GM21786 (cell line): ENCODE measurements around the gene KDM5A.

Experiments
- ATAC-seq: cut with Tn5 transposase; IDR thresholded peaks from one replicate; pipeline ENCODE4 v1.9.1; 2021; ENCODE audit not compliant: unreplicated experiment

Gene KDM5A

GRCh38 chr12:275812-276211 lies 113.3 kb downstream of the KDM5A start:
- ATAC-seq: no peak

- ATAC-seq: no peak
These were observed 115.7 kb downstream of the KDM5A start for GRCh38 chr12:273382-273781.

DNA sequence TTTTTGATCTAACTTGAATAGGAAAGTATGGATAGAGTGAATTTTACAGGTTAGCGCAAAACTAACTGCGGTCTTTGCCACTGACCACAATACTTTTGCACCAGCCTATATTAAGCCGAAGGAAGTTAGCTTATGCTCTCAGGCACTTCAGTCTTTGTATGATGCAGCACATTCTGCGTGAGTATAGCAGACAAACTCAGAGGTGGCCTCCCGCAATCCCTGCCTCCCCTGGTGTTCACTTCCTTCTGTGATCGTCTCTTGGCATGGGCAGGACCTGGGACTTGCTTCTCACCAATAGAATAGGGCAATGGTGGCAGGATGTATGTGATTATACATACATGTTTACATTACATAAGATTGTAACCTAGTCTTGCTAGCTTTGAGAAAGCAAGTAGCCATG lies 116.2 kb downstream of the KDM5A start:
- ATAC-seq: no peak

- no peak for ATAC-seq
These were observed 118.0 kb downstream of the KDM5A start for GRCh38 chr12:271161-271560.

DNA sequence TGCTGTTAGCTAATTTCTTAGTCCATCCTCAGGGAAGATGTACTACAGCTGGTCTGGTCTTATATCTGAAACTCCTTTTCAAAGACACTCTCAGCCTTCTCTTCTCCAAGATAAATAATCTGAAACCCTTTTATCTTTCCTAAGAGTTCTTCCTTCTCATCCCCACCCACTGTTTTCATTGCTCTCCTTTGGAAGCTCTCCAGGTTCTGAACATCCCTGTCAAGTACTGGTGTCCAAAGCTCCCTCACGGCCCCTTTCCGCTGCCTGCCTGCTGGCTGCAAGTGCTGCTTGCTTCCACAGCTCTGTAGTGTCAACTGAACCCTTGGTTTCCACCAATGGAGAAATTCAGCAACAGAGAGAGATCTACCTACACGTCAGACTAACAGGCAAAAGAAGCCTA lies 119.9 kb downstream of the KDM5A start:
- no peak for ATAC-seq

- no peak for ATAC-seq
These were observed 120.7 kb downstream of the KDM5A start for GRCh38 chr12:268483-268840.

GRCh38 chr12:267581-268482 lies 121.3 kb downstream of the KDM5A start:
- ATAC-seq: no peak

DNA sequence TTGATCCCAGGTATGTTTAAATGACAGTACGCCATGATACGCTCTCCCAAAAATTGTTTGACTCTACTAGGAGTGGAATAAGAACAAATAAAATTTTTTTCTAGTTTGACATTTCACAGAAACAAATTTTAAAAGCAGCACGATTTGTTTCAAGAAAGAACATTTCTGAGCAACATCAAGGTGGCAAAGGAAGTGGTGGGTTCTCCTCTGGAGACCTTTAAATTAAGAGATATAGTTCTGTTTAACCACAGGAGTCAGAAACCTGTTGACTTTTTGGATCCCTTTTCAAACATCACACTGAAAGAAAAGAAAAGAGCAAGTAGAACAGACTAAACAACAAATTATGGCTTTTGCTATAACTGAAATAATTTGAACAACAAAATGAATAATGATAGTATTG lies 124.0 kb downstream of the KDM5A start:
- ATAC-seq: no peak

- no peak for ATAC-seq
These were observed 124.9 kb downstream of the KDM5A start for GRCh38 chr12:264269-264668.

GRCh38 chr12:263574-263973 lies 125.5 kb downstream of the KDM5A start:
- no peak for ATAC-seq

DNA sequence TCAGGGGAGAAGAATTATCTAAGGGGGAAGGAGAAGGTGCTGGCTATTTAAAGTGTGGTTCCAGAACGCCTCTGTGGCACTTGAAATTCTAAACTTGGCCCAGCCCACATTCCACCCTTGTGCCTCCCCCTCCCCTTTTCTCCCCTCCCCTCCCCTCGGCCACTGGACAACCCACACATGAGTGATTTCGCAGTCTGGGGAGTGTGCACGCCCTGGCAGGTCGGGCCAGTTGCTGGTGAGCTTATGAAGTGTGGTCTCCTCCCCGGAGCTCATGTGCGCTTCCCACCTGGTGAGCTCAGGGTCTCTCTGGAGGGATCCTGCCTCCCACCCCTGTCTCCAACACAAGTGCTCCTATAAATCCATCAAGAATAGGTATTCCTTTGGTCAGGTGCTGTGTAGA lies 126.3 kb downstream of the KDM5A start, which contains the start of gene SLC6A13:
Gene SLC6A13 (minus strand): TSS at position 20 of the 400 bp plus-strand sequence. CDS start 2,784 bp downstream, outside the sequence.
- ATAC-seq: no peak

GRCh38 chr12:262113-262512 lies 127.0 kb downstream of the KDM5A start:
- no peak for ATAC-seq

- ATAC-seq: no peak
These were observed 131.4 kb downstream of the KDM5A start for GRCh38 chr12:257521-258321.

DNA sequence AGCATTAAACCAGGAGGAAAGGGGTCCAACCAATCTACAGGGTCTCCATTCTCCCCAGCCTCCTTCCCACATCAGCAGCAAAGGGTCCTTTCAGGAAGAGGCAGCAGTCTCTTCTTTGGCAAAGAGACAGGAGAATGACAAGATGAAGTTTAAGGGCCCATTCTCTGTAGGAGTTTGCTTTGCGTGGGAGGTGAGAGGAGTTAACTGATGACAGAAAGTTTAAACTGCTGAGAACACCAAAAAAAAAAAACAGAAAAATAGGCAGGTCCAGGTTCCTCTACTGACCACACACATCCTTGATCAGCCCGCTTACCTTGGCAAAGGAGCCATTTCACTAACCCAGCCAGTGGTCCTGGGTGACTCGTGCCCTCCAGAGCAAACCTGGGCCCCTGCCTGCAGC lies 132.2 kb downstream of the KDM5A start:
- ATAC-seq: no peak

GRCh38 chr12:256225-256624 lies 132.9 kb downstream of the KDM5A start:
- no peak for ATAC-seq

DNA sequence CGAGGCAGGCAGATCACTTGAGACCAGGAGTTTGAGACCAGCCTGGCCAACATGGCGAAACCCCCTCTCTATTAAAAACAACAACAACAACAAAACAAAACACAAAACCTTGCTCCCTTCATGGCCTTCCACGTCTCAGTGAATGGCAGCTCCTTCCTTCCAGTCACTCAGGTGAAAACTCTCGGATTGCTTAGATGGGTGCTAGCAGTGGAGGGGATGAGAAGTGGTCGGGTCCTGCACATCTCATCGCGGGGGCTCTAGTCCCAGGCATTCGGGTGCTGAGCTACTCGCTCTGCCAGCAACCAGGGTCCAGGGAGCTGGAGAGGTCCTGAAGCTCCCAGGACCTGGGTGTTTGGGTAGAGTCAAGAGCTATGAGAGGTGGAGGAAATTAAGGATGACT lies 134.2 kb downstream of the KDM5A start:
- no peak for ATAC-seq

DNA sequence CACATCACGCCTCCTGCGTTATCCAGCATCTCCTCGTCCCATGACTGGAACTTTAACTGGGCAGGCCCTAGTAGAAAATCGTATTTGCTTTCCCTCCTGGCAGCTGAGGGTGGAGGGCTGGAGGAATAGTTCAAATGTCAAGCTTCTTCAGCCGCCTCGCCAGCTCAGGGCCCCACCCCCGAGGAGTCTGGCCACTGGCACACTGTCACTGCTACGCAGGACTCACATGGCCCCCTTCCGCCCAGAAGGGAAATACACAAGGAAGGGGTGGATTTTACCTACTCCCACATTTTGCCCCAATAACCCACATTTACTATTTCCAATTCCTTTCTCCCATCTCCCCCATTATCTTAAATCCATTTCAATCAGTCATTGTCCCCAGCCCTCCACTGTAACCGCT lies 135.1 kb downstream of the KDM5A start:
- no peak for ATAC-seq

- ATAC-seq: no peak
These were observed 135.8 kb downstream of the KDM5A start for GRCh38 chr12:253116-253831.

DNA sequence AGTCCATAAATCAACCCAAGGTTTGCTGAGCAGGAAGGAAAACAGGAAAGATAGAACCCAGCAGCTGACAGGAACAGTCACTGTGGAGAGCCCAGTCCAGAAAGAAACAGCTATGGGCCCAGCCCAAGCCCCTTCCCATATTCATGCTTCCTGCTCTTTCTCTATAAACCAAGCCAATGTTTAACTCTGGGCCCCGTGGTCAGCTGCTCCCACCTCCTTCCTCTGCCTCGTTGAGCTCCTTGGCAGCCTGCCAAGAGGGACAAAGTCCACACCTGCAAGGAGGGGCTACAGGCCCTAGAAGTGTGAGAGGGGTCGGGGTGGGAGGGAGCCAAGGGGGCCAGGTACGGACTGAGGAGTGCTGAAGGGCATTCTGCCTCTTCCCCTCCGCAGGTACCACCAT lies 136.5 kb downstream of the KDM5A start:
- ATAC-seq: no peak

DNA sequence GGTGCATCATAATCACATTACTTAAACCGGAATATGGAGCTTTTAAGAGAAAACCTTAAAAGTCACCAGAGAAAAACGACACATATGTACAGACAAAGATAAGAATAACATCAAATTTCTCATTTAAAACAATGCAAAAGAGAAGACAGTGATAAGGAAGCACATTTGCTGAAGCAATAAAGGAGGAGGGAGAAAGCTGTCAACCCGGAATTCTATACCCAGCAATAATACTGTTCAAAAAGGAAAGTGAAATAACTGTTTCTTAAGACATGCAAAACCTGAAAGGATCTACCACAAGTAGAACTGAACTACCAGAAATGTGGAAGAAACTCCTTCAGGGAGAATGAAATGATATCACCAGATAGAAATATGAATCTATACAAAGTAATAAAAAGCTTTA lies 141.8 kb downstream of the KDM5A start:
- ATAC-seq: no peak

GRCh38 chr12:243381-243780 lies 145.7 kb downstream of the KDM5A start:
- ATAC-seq: no peak
